K562 (cell line): Measurements from ENCODE around the gene CFAP69. TPM values are rescaled to one million over a fixed set of nuclear protein-coding genes. Genes with fewer than 3 reads are reported as not detected.

ENCODE experiments used
- ATAC-seq: fragments of 200-7000 bp; cut with Tn5 transposase; 3 replicates; pipeline ENCODE4 v1.9.1; 2020; ENCODE audit warnings: moderate library complexity
- BruUV-seq: library from RNA; stranded (reverse); fragments of 400-500 nt; replicated peaks from 2 replicates; lab custom pipeline; 2021; lab: Mats Ljungman, UMichigan
- CTCF ChIA-PET: fragments of 300-600 bp; formaldehyde crosslinking; extraction: SDS; loops from one replicate; lab custom pipeline; 2021; ENCODE audit warnings: low intra/inter-chr PET ratio; lab: Yijun Ruan, JAX
- POLR2A ChIA-PET: fragments of 300-600, 350-650 bp; sonication (Branson Sonifier 250); formaldehyde crosslinking; extraction: SDS; loops from one replicate; lab custom pipeline; 2021; ENCODE audit warnings: antibody characterized with exemption, inconsistent platforms; lab: Yijun Ruan, JAX
- DNase-seq, 4 experiments: peaks; one replicate each; pipeline versions ENCODE4 v3.0.0 to v3.0.0-alpha.2; 2011 to 2018; ENCODE audit warnings: low spot score in 3 of 4, mixed read lengths in 3 of 4; ENCODE audit errors: extremely low read depth in 1 of 4
- FAIRE-seq: peaks from 2 replicates; lab custom pipeline; 2011; peaks lifted over from hg19 to GRCh38; lab: Jason Lieb, UNC
- H2AFZ ChIP-seq: 2 replicates; pipeline ENCODE4 v1.6.0; 2011; ENCODE audit warnings: low read depth, low read length, control low read depth, inconsistent platforms
- H3K27ac ChIP-seq: fragments of 200-600 bp; 3 replicates; pipeline ENCODE4 v1.8.0; 2011; ENCODE audit warnings: low read depth, mild to moderate bottlenecking, control low read depth, inconsistent platforms, low read length, moderate library complexity, mixed read lengths; ENCODE audit errors: extremely low read depth
- H3K27me3 ChIP-seq, 2 experiments: fragments of 300-600 bp in 1 of 2; 2 replicates in 1 of 2; 3 replicates in 1 of 2; pipeline versions ENCODE4 v1.6.0 to v1.8.0; 2011; ENCODE audit warnings: inconsistent platforms in 2 of 2, low read length in 2 of 2, mild to moderate bottlenecking in 1 of 2, mixed read lengths in 1 of 2, moderate library complexity in 1 of 2; ENCODE audit not compliant: control insufficient read depth in 2 of 2, insufficient read depth in 2 of 2
- H3K36me3 ChIP-seq: fragments of 300-600 bp; 3 replicates; pipeline ENCODE4 v1.8.0; 2011; ENCODE audit warnings: mild to moderate bottlenecking, low read length, inconsistent platforms; ENCODE audit not compliant: control insufficient read depth, insufficient read depth
- H3K4me1 ChIP-seq, 2 experiments: fragments of 200-600 bp in 1 of 2; replicated peaks in 1 of 2; 2 replicates in 1 of 2; 3 replicates in 1 of 2; pipeline versions ENCODE4 v1.5.1 to v1.8.0; 2011; ENCODE audit warnings: inconsistent platforms in 2 of 2, low read length in 2 of 2, mild to moderate bottlenecking in 1 of 2, mixed read lengths in 1 of 2, moderate library complexity in 1 of 2; ENCODE audit not compliant: control insufficient read depth in 2 of 2, insufficient read depth in 2 of 2
- H3K4me2 ChIP-seq: 2 replicates; pipeline ENCODE4 v1.6.1; 2011; ENCODE audit warnings: low read length, control low read depth, inconsistent platforms, mixed read lengths; ENCODE audit not compliant: insufficient read depth
- H3K4me3 ChIP-seq: fragments of 200-600 bp; sonication (generic), shearing (Covaris generic); 2 replicates; pipeline ENCODE4 v1.5.1; 2016; ENCODE audit warnings: control low read depth, inconsistent platforms
- H3K79me2 ChIP-seq: fragments of 200-600 bp; 3 replicates; pipeline ENCODE4 v1.8.0; 2011; ENCODE audit warnings: low read length, inconsistent platforms; ENCODE audit not compliant: control insufficient read depth, insufficient read depth
- H3K9ac ChIP-seq, 2 experiments: 2 replicates each; pipeline versions ENCODE4 v1.6.0 to v1.6.1; 2011; ENCODE audit warnings: low read depth in 2 of 2, low read length in 2 of 2, control low read depth in 1 of 2, inconsistent platforms in 1 of 2, mild to moderate bottlenecking in 1 of 2, mixed read lengths in 1 of 2; ENCODE audit not compliant: insufficient read depth in 1 of 2
- H3K9me1 ChIP-seq: one replicate; pipeline ENCODE4 v1.6.0; 2011; ENCODE audit warnings: inconsistent platforms, mild to moderate bottlenecking, low read length, moderate library complexity; ENCODE audit not compliant: control insufficient read depth, insufficient read depth
- H3K9me3 ChIP-seq: replicated peaks from 2 replicates; pipeline ENCODE4 v1.5.1; 2011; ENCODE audit warnings: low read depth, low read length, inconsistent platforms; ENCODE audit not compliant: control insufficient read depth, insufficient read depth
- H4K20me1 ChIP-seq: replicated peaks from 2 replicates; pipeline ENCODE4 v1.6.1; 2011; ENCODE audit warnings: low read length, inconsistent platforms, mixed read lengths; ENCODE audit not compliant: control insufficient read depth, insufficient read depth
- CEBPB ChIP-seq: fragments of 450-650 bp; IDR thresholded peaks from 2 replicates; pipeline ENCODE4 v1.6.1; 2016; ENCODE audit warnings: missing genetic modification characterization, missing compliant biosample characterization
- CEBPG ChIP-seq, 3 experiments: fragments of 200-800 bp in 1 of 3; sonication (Bioruptor generic) in 1 of 3; sonication (generic) in 1 of 3; formaldehyde crosslinking in 1 of 3; IDR thresholded peaks in 2 of 3; conservative IDR thresholded peaks in 1 of 3; 2 replicates each; pipeline versions ENCODE4 v1.6.1 to v1.8.0; 2016 to 2022; ENCODE audit warnings: missing compliant biosample characterization in 2 of 3, missing genetic modification characterization in 2 of 3, mild to moderate bottlenecking in 1 of 3, missing genetic modification reagents in 1 of 3
- E2F1 ChIP-seq: sonication (generic); formaldehyde crosslinking; IDR thresholded peaks from 2 replicates; pipeline ENCODE4 v1.8.1; 2023; ENCODE audit warnings: mild to moderate bottlenecking, missing genetic modification reagents, moderate library complexity
- KLF1 ChIP-seq: fragments of 450-650 bp; IDR thresholded peaks from 2 replicates; pipeline ENCODE4 v1.6.1; 2016; ENCODE audit warnings: missing genetic modification characterization, missing compliant biosample characterization
- WGBS: fragments of 100-300 bp; shearing (Covaris generic); methylation state at CpG from one replicate; pipeline ENCODE4 v1.1.6; 2016; ENCODE audit warnings: low coverage, mixed read lengths; ENCODE audit not compliant: insufficient coverage; ENCODE audit errors: missing lambda C conversion rate; 5-methylcytosine and 5-hydroxymethylcytosine counted together
- in situ Hi-C: fragments of 300-500 bp; cut with MboI; formaldehyde crosslinking; loops from 4 replicates; pipeline ENCODE4 v1.15.0; 2018; ENCODE audit warnings: inconsistent platforms, mixed read lengths
- intact Hi-C: fragments of 100-400 bp; cut with micrococcal nuclease; formaldehyde crosslinking; loops from 2 replicates; pipeline ENCODE4 v1.14.2; 2022
- polyA plus RNA-seq, 8 experiments: library from polyadenylated mRNA; depleted of rRNA in 4 of 8; stranded (reverse) in 5 of 8; unstranded in 3 of 8; fragments of >200 nt; fragmentation: Nextera tagmentation in 2 of 8; fragmentation: Illumina TruSeq in 1 of 8; extraction: Ambion mirVana in 2 of 8; extraction: Trizol in 1 of 8; gene quantifications; 2 replicates each; pipeline versions ENCODE4 v1.2.1 to v1.2.3, GENCODE V29; 2011 to 2014; ENCODE audit warnings: inconsistent platforms in 1 of 8, missing spikeins in 1 of 8
- total RNA-seq, 7 experiments: library from RNA; depleted of rRNA in 6 of 7; stranded (reverse); fragments of >200 nt in 6 of 7; fragmentation: Illumina TruSeq in 2 of 7; extraction: Trizol in 2 of 7; gene quantifications; 2 replicates each; pipeline versions ENCODE4 v1.2.1 to v1.2.3, GENCODE V29; 2011 to 2021; ENCODE audit warnings: low replicate concordance in 1 of 7

CFAP69 gene
- total and polyA plus RNA-seq, 9 of the 15 experiments (the other 6 are each of a cell fraction or from before 2014, with no cell fraction given) = 0.24 to 5.1 (median 1.7) TPM

DNA sequence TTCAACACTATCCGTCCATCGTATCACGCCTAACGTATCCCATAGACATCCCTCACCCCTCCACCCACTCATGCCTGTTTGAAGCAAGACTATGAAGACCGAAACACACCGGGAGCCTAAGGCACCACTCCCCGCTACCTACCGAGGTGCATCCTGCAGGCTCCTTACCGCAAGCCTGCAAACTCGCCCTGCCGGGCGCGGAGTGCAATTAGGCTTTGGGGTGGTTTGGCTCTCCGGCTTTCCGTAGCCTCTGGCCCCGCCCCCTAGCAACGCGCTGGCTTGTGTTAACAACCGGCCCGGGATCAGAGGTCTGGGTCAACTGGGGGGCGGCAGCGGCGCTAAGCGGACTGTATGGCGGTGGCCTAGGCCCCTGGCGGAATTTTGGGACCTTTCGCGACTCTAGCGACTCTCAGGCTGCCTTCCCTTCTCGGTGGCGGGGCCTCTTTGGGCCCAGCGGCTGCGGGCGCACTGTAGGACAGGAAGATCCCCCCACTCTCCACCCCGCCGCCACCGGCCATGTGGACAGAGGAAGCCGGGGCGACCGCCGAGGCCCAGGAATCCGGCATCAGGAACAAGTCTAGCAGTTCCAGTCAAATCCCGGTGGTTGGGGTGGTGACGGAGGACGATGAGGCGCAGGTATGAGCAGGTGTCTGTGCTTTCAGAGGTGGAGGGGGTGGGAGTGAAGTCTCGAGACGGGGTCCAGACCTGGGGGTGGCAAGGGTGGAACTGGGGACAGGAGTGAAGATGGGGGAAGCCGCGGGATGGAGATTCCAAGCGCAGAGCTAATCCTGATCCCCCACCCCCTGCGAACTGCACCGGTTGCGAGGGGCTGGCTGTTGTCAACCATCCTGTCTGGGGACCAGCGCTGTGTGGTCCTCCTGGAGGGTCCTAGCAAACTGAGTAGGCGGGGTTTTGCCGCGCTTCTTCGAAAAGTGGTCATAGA, at the start of gene CFAP69 (continued):
- TF ChIP-seq E2F1 (CRISPR knock-in tag) = no peak
- TF ChIP-seq, all 486 proteins: peak for 99

DNA sequence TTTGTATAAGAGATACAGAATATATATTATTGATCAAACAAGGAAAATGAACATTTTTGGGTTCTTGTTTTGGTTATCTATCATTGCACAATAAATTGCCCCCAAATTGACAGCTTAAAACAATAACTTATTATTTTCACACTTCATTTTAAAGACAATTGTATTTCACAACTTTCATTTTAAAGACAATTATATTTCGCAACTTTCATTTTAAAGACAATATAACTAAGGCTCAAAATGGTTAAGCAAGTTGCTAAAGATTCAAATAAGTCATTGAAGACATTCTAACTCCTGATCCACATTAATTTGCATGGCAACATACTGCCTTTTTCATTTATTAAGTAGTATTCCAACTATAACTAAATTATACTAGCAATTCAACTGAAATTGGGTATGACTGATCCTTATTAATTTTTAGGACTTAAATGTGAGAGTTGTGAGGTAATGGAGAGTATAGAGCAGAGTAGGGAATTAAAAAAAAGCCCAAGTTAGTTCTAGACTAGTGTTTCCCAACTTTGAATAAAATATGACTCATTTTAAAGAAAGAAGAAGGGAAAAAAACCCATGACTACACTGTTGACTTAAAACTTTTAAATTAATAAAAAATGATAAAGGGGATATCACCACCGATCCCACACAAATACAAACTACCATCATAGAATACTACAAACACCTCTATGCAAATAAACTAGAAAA, 43.3 kb upstream of the CFAP69 start:
- WGBS = 0% methylated on average over 2 of the region's 2 CpGs
- Histone ChIP-seq H3K4me2 (no peak overlapping the region), H3K9ac (no peak overlapping the region), H3K9me3 (no peaks in the 10 kb centered on the region), H3K4me3 (no peak overlapping the region), H3K27me3 (no peaks in the 10 kb centered on the region), H3K36me3 (no peaks in the 10 kb centered on the region), H3K27ac (no peak overlapping the region), H4K20me1 (no peaks in the 10 kb centered on the region), H3K79me2 (no peaks in the 10 kb centered on the region), H2AFZ (no peak overlapping the region), H3K4me1 (no peaks in the 10 kb centered on the region), H3K9me1 (no peaks in the 10 kb centered on the region)
- no TSS peak for BruUV-seq
- TF ChIP-seq CEBPG (CRISPR knock-in tag; IDR thresholded peaks at IDR 0.05) (no peak), CEBPG (tag; conservative IDR thresholded peaks at IDR 0.05 in 1 of 2, IDR thresholded peaks at IDR 0.05 in 1 of 2) (peak in 1 of 2 experiments; percentile 82; a peak in 2 of 4 replicates), CEBPB (tag) (peak; percentile 83), KLF1 (no peak)
- ChIA-PET POLR2A (no interaction called here), CTCF (no interaction called here)
- in situ Hi-C loops (no loop called here), intact Hi-C loops (no loop called here)
- DNase-seq = no peak
- no peak for ATAC-seq
- no peak for FAIRE-seq
